ENCODE data around the gene SMNDC1.

The SMNDC1 gene

GRCh38 chr10:110260746-110261477 lies 43.8 kb downstream of the SMNDC1 start:
- Histone ChIP-seq H3K9me3 (ENCODE audit: insufficient read depth, low read length) (no peaks in the 10 kb centered on the region), H3K9ac (ENCODE audit: low read length) (no peak overlapping the region), H3K4me3 (ENCODE audit: insufficient read depth, low read length, poor library complexity, severe bottlenecking) (no peak overlapping the region), H3K36me3 (ENCODE audit: low read length) (no peaks in the 10 kb centered on the region), H3K27me3 (ENCODE audit: low read length) (no peaks in the 10 kb centered on the region), H2AFZ (ENCODE audit: low read depth, low read length, severe bottlenecking) (no peak overlapping the region), H3K79me2 (ENCODE audit: insufficient read depth, low read length) (no peaks in the 10 kb centered on the region), H3K9me2 (replicated peaks; ENCODE audit: insufficient read depth, low read length) (no peaks in the 10 kb centered on the region), H4K20me1 (ENCODE audit: low read depth, low read length) (no peaks in the 10 kb centered on the region; the same call in 1 of the 2 replicates), H3K4me2 (ENCODE audit: low read depth, low read length, poor library complexity, severe bottlenecking) (no peak overlapping the region), H3F3A (ENCODE audit: insufficient read depth) (0 out of 2 replicates have a peak, but pooled peaks cover 4% of the 10 kb centered on the region), H3K27ac (ENCODE audit: low read depth, low read length) (no peak overlapping the region)
- TF ChIP-seq EZH2phosphoT487 (conservative IDR thresholded peaks at IDR 0.05; ENCODE audit: low read length) = no peak
- no peak for TF ChIP-seq CTCF (IDR thresholded peaks at IDR 0.05; ENCODE audit: insufficient read depth, low read length, poor library complexity, severe bottlenecking)

- H3K27ac ChIP-seq (ENCODE audit: low read depth, low read length) = no peak overlapping the region
- no peaks in the 10 kb centered on the region; the same call in 1 of the 2 replicates for H4K20me1 ChIP-seq (ENCODE audit: low read depth, low read length)
- no peak for TF ChIP-seq EZH2phosphoT487 (conservative IDR thresholded peaks at IDR 0.05; ENCODE audit: low read length)
- no peak for TF ChIP-seq CTCF (IDR thresholded peaks at IDR 0.05; ENCODE audit: insufficient read depth, low read length, poor library complexity, severe bottlenecking)
- no peaks in the 10 kb centered on the region for H3K9me3 ChIP-seq (ENCODE audit: insufficient read depth, low read length)
- H3K27me3 ChIP-seq (ENCODE audit: low read length) = no peaks in the 10 kb centered on the region
- no peaks in the 10 kb centered on the region for H3K36me3 ChIP-seq (ENCODE audit: low read length)
- H3K79me2 ChIP-seq (ENCODE audit: insufficient read depth, low read length) = no peaks in the 10 kb centered on the region
- H3K4me2 ChIP-seq (ENCODE audit: low read depth, low read length, poor library complexity, severe bottlenecking) = no peak overlapping the region
- 0 out of 2 replicates have a peak, but pooled peaks cover 4% of the 10 kb centered on the region for H3F3A ChIP-seq (ENCODE audit: insufficient read depth)
- no peaks in the 10 kb centered on the region for H3K9me2 ChIP-seq (replicated peaks; ENCODE audit: insufficient read depth, low read length)
- no peak overlapping the region for H2AFZ ChIP-seq (ENCODE audit: low read depth, low read length, severe bottlenecking)
- H3K9ac ChIP-seq (ENCODE audit: low read length) = no peak overlapping the region
- H3K4me3 ChIP-seq (ENCODE audit: insufficient read depth, low read length, poor library complexity, severe bottlenecking) = no peak overlapping the region
Measured at GRCh38 chr10:110259317-110259716, 45.4 kb downstream of the SMNDC1 start.

GRCh38 chr10:110258542-110258941 lies 46.2 kb downstream of the SMNDC1 start:
- TF ChIP-seq EZH2phosphoT487 (conservative IDR thresholded peaks at IDR 0.05; ENCODE audit: low read length) (no peak), CTCF (IDR thresholded peaks at IDR 0.05; ENCODE audit: insufficient read depth, low read length, poor library complexity, severe bottlenecking) (no peak)
- Histone ChIP-seq H3K4me3 (ENCODE audit: insufficient read depth, low read length, poor library complexity, severe bottlenecking) (no peak overlapping the region), H3F3A (ENCODE audit: insufficient read depth) (0 out of 2 replicates have a peak, but pooled peaks cover 4% of the 10 kb centered on the region)

More at GRCh38 chr10:110258542-110258941, 46.2 kb downstream of the SMNDC1 start:
- Histone ChIP-seq H3K9ac (ENCODE audit: low read length) (no peak overlapping the region), H3K4me2 (ENCODE audit: low read depth, low read length, poor library complexity, severe bottlenecking) (no peak overlapping the region), H3K27me3 (ENCODE audit: low read length) (no peaks in the 10 kb centered on the region), H3K9me2 (replicated peaks; ENCODE audit: insufficient read depth, low read length) (no peaks in the 10 kb centered on the region), H3K27ac (ENCODE audit: low read depth, low read length) (no peak overlapping the region), H3K36me3 (ENCODE audit: low read length) (no peaks in the 10 kb centered on the region), H4K20me1 (ENCODE audit: low read depth, low read length) (no peaks in the 10 kb centered on the region; the same call in 1 of the 2 replicates), H3K79me2 (ENCODE audit: insufficient read depth, low read length) (no peaks in the 10 kb centered on the region), H2AFZ (ENCODE audit: low read depth, low read length, severe bottlenecking) (no peak overlapping the region), H3K9me3 (ENCODE audit: insufficient read depth, low read length) (no peaks in the 10 kb centered on the region)
